Fibroblast of upper back skin (primary cell): ENCODE measurements around the gene SNX13.
"Not testable (repeated sequence)": the region's sequence is repeated elsewhere in the genome, so short reads cannot be mapped to it uniquely, and the experiment has no call there.

Experiments
- DNase-seq: peaks from one replicate; pipeline ENCODE4 v3.0.0-alpha.2; 2013

SNX13 gene

DNA sequence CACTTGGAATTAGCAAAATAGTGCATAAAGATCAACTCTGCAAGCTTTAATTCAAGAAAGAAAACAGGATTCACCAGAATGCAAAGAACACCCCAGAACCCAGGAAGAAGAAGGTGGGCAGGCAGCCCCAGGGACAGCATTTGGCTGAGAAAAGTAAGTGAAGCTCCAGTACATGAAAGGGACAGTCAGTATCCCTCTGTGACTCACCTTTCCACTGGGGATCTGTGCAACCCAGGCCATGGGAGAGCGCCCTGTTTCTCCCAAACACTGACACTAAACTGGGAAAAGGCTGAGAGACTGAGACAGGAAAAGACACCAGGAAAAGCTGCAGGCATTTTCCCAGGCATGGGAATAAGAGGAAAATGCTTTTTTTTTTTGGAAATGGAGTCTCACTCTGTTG is 28.2 kb downstream of the SNX13 start:
- no peak for DNase-seq

DNA sequence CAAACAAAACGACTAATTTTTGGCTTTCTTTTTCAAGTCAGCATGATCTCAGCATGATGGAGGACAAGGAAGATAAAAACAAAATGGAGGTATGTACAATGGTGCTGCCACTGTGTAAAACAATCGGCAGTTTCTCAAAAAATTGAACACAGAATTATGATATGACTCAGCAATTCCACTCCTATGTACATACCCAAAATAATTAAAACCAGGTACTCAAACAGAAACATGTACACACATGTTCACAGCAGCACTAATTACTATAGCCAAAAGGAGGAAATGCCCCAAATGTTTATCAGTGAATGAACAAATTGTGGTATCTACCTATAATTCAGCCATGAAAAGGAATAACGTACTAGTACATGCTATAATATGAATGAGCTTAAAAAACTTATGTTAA is 29.9 kb downstream of the SNX13 start:
- peak; percentile 10 for DNase-seq

DNA sequence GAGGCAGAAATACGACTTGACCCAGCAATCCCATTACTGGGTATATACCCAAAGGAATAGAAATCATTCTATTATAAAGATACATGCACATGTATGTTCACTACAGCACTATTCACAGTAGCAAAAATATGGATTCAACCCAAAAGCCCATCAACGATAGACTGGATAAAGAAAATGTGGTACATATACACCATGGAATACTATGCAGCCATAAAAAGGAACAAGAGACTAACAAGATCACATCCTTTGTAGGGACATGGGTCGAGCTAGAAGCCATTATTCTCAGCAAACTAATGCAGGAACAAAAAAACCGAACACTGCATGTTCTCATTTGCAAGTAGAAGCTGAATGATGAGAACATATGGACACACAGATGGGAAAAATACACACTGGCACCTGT is 31.0 kb downstream of the SNX13 start:
- DNase-seq = not testable (repeated sequence)

DNA sequence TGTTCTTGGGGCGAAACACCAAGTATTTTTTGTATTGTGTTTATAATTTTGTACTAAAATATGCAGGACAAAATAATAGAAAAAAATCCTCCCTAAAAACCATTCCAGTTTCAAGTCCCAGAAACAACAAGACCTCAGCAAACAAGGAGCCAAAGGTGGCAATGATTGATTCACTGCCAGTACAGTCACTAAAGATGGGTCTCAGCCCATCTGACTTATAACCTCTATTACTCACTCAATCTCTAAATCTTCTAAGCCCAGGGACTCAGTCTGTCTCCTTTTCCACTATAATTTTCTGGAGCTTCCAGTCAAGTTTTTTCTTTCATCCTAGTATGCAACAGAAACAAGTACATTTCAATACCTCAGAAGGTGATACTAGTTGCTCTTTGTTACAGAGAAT is 33.3 kb downstream of the SNX13 start:
- no peak for DNase-seq

DNA sequence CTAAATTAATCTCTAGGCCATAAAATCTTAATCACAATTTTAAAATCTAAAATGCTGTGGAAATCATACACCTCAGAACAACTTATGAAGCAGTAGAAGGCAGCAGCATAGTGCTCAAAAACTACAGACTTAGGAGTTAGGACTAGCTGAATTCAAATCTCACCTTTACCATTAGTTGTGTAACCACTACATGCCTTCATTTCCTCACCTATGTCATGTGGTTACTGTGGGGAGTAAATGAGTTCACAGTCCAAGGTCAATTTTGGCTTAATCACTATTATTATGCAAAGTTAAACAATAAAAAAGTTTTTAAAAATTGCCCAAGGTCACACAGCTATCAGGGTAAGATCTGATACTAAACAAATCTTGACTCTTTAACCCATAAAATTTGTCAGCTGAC is 37.0 kb downstream of the SNX13 start:
- DNase-seq = no peak

DNA sequence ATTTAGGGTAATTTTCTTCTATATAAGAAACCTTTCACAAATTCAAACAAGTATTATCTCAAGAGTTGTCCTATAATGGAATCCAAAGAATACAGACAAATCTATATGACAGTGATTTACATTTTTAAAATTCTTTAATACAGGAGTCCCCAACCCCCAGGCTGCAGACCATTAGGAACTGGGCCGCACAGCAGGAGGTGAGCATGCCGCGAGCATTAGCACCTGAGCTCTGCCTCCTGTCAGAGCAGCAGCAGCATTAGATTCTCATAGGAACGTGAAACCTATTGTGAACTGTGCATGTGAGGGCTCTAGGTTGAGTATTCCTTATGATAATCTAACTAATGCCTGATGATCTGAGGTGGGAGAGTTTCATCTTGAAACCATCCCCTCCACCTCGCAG is 37.7 kb downstream of the SNX13 start:
- no peak for DNase-seq

DNA sequence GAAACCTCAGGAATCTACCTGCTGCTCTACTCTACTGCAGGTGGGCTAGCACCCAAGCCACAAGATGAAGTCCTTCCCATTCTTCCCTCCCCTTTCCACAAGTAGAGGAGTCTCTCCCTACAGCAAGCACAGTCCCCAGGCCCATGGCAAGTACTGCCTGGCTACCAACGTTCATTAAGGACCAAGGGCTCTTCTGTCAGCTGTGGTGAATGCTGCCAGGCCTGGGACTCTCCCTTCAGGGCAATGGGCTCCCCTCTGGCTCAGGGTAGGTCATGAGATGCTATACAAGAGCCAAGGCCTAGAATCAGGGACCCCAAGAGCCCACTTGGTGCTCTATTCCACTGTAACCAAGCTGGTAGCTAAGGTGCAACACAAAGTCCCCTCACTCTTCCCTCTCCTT is 39.8 kb downstream of the SNX13 start:
- DNase-seq = no peak

DNA sequence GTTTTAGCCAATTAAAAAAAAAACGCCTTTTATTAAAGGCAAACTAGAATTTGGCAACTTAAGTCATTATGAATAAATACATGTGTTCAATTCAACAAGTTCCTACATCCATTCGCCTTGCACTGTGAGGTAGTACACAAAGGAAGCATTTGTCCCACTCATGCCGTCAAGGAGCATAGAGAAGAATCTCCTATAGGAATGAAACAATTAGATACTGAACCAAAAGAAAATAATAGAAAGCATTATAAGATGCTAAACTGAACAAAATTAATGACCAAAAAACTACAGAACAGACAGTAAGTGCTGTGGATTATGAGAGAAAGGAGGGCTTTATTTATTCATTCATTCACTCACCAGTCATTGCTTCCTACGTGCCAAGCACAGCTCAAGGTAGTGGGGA is 42.2 kb downstream of the SNX13 start:
- no peak for DNase-seq

DNA sequence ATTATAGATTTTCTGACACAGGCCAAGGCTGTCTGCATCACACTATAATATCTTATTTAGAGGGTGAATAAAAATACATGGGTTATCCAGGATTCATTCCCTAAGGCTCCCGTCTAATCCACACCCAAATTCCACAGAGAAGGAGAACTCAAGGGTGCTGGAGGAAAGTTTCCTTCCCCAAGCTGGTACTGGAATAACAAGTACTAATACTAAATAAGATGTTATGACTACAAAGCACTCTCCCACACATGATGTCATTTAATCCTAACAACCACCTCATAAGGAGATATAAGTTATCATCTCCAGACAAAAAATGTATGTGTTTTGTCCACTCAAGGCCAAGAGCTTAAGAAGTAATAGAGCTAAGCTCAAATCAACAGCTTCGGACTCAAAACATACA is 53.0 kb downstream of the SNX13 start:
- no peak for DNase-seq

DNA sequence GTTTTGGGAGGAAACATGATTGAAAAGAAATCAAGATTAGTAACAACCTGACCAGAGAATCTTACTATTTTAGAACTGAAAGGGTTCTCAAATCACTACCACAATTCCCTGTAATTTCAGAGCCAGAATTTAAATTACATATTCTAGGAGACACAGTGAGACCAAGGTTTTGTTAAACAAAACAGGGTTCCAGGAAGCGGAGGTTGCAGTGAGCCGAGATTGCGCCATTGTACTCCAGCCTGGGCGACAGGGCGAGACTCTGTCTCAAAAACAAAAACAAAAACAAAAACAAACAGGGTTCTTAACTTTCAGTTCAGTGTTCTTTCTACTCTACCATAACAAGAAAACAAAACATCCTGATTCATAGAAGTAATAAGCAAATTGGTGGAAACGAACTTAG is 57.6 kb downstream of the SNX13 start:
- no peak for DNase-seq

DNA sequence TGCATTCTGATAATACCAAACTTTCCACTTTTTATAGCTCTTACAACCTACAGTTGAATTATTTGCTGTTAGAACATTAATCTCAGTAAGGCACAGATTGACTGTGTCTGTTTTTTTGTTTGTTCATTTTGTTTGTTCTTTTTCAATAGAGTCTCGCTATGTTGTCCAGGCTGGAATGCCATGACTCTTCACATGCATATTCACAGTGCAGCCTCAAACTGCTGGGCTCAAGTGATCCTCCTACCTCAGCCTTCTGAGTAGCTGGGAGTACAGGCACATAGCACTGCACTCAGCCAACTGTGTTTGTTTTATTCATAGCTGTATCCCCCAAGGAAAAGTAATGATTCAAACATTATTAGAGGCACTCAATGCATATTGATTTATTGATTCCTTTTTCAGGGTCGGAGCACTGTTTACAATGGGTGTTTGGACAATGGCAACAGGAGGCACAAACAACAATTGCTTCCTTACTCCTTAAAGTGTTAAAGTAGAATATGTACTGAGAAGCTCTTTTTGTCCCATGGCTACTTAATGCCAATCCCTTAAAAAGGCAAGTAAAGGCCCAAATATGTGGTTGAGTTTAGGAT is 61.1 kb downstream of the SNX13 start:
- DNase-seq = no peak

DNA sequence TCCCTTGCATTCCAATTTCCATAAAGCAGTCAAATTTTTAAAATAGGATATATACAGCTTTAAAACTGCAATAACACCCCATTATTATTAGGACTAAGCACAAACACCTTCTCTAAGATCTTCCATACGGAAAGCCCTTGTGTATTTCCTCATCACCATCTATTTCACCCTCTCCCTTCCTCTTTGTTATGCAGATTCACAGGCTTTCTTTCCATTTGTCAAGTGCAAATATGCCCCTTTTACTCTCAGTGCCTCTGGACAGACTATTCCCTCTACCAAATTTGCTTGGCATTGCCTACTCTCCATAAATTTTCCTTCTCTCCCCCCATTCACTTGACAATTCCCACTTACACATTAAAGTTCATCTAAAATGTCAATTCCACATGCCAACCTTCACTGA is 61.7 kb downstream of the SNX13 start:
- no peak for DNase-seq

DNA sequence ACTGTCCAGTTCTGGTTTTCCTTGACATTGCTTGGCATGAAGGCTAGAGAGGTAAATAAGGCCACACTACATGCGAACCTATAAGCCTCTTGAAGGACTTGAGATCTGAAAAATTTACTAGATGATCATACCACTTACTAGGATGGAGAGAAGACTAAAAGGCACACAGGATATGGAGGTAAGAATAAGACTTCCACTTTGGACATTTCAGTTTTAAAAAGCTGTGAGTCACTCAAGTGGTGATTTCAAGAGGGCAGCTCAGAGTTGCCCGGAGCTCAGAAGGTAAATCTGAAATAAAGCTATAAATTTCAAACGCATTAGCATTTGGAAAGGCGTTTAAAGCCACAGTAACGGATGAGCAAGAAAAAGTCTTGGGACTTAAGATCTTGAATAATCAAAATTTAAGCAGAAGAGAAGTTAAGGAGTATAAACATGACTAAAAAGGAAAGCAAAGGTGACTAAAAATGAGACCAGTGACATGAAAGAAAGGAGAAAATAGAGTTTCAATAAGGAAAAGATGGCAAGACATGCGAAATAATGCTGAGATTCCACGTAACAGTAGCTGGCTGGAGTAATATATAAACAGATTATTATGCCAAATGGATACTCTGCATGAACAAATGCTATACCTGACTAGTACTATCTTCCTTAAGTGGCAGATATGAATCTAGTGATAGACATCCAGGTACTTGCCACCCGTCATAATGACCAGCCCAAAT is 68.3 kb downstream of the SNX13 start:
- DNase-seq = no peak

DNA sequence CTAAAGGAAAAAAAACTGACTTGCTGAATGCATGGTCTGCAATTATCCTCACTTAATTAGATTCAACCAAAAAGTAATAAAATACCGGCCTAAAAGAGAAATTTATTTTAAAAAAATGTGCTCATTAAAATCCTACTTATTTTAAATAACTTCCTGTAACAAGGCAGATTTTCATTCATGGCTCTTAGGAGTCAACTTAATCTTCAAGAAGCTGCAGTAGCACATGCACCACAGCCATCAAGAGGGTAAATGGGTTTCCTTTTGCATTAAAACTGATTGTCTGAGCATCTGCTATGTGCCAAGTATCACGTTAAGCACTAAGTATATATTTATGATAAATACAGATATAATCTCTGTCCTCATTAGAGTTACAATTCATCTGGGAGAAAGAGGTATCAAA is 69.9 kb downstream of the SNX13 start:
- DNase-seq = no peak

DNA sequence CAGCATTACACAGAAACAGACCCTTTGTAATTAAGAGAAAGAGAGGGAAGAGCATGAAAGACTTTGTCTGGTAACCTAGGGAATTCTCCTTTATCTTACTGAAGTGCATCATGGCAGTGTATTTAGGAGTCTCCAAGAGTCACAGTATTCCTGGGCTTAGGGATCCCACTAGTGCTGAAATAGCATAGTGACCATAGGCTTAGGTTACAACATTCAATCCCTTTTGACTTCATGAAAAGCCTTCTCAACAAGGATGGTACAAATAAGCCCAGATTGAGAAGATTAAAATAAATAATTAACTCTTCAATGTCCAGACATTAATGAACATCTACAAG is 76.5 kb downstream of the SNX13 start:
- no peak for DNase-seq

DNA sequence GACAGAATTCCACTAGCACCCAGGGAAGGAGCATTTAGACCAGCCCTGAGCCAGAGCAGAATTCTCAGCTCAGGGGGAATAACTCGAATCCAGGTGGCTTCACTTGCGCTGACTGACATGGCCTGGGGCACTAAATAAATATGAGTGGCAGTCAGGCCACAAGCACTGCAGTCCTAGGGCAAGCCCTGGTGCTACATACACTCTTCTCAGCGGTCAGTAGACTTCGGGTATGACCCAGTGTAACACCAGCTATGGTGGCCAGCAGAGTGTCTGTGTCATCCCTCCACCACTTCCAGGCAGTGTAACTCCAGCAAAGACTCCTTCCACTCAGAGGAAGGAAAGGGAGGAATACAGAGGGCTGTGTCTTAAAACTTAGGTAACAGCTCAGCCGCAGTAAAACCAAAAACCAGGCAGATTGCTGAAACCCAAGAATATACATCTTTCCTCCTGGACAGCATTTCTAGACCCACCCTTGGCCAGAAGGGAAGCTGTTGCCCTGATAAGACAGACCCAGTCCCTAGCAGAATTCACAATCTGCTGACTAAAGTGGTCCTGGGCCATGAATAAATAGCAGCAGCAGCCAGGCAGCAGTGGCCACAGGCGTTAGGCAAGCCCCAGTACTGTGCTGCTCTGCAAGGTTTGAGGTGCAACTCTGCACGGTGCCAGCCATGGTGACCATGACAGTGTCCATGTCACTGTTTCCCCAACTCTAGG is 77.0 kb downstream of the SNX13 start:
- DNase-seq = no peak

DNA sequence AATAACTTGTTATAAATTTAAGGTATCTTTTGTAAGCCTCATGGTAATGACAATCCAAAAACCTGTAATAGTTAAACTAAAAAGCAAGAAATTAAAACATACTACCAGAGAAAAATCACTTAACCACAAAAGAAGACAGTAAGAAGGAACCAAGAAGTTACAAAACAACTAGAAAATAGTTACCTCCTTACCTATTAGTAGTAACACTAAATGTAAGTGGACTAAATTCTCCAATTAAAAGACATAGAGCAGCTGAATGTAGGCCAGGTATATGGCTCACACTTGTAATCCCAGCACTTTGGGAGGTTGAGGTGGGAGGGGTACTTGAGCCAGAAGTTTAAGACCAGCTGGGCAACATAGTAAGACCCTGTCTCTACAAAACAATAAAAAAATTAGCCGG is 84.0 kb downstream of the SNX13 start:
- no peak for DNase-seq

DNA sequence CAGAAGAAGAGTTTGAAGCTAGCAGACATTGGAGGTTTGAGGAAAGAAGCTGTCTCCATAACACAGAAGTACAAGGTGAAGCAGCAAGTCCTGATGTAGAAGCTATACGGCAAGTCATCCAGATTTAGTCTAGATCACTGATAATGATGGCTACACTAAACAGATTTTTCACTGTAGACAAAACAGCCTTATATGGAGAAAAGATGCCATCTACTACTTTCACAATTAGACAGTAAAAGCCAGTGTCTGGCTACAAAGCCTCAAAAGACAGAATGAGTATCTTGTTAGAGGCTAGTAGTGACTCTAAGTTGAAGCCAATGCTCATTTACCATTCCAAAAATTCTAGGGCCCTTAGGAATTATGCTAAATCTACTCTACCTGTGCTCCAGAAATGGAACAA is 85.1 kb downstream of the SNX13 start:
- no peak for DNase-seq

DNA sequence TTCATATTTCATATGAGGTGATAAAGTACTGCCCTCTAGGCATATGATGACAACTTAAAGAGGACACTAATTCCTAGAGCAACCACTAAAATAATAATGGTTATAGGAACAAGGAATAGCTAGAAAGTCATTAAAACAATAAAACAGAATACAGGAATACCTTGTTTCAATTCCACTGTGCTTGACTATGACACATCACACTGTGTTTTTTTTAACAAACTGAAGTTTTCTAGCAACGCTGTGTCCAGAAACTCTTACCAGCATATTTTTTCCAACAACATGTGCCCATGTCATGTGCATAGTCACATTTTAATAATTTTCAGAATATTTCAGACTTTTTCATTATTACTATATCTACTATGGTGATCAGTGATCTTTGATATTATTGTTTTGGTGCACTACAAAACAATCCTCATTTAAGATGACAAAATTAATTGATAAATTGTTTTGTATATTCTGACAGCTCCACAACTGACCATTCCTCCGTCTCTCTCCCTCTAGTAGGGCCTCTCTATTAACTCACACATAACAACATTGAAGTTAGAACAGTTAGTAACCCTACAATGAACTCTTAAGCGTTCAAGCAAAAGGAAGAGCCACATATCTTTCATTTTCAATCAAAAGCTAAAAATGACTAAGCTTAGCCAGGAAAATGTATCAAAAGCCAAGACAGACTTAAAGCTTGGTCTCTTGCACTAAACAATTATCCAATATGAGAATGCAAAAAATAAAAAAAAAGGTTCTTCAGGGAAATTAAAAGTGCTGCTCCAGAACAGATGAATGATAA is 85.8 kb downstream of the SNX13 start:
- DNase-seq = no peak

DNA sequence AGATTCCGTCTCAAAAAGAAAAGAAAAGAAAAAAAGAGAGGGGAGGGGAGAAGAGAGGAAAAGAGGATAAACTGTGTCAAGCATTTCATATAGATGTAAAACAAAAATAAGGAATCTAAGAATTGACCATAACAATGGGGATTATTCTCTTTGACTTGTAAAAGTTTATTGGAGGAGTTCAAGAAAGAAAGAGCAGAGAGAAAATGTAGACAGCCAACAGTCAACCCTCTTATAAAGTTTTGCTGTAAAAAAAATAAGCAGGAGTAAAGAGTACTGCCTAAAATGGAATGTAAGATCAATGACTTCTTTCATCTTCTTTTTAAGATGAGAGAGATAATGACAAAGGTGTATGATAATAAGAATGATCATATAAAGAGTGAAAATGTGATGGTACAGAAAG is 87.9 kb downstream of the SNX13 start:
- no peak for DNase-seq

DNA sequence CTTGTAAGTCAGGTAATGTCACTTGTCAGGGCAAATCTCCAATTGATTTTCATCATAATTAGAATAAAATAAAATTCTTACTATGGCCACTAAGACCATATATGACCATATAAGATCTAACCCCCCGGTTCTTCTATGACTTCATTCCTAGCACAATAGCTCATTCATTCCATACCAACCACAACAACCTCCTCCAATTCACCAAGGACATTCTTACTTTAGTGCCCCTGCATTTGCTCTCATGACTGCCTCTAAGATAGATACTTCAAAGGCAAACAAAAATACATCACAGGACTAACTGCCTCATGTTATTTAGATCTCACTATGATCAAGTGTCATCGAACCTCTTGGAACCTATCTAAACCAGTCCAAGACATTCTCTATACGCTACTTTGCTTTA is 90.8 kb downstream of the SNX13 start:
- DNase-seq = peak; percentile 88

DNA sequence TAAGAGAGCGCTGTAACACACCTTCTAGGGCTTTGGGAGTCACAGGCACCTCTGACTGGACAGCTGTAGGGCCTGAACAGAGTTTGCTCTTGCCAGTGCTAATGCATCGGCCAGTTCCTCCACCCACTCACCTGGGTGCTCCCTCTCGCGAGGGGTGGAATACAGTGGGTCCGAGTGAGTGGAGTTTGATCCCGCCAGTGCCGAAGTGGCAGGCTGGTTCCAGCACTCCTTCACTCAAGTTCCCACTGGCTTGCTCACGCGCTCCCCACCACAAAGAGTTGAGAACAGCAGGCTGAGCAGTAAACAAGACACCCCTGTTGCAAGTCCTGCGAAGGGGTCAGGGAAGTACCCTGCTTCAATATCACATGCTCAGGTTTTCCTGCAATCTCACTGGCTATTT is 91.8 kb downstream of the SNX13 start:
- DNase-seq = no peak

DNA sequence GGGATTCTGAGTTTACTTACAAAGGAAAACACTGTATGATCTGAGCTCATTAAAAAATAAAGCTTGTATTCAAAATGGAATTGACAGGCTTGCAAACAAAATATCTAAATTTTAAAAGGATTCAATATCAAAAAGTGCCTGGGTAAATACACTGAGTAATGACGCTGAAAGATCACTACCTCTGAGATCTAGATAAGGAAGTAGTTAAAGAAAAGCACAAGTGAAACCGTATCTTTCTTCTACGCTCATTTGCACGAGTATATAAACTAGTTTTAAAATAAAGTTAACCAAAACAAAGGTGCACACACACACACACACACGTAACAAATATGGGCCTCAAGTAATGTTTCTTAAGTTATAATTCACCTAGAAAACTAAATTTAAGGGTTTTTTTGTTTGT is 93.4 kb downstream of the SNX13 start:
- DNase-seq = no peak

DNA sequence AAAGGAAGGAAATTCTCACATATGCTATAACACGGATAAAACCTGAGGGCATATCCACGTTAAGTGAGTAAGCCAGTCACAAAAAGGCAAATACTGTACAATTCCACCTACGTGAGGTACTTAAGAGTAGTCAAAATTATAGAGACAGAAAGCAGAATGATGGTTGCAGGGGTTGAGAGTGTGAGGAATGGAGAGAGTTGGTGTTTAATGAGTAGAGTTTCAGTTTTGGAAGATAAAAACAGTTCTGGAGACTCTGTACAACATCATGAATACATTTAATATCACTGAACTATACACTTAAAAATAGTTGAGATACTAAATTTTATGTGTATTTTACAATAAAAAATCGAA is 95.1 kb downstream of the SNX13 start:
- DNase-seq = no peak
